ENCODE data around the gene CHCHD4. TPM values are rescaled to one million over a fixed set of nuclear protein-coding genes. Genes with fewer than 3 reads are reported as not detected.

Gene CHCHD4
- polyA plus RNA-seq, 1 of the 3 experiments (the other 2 are of a cell fraction): 15.4 TPM

- DNase-seq: no peak
- peak overlapping the region in 1 of 2 experiments; percentile 98; a peak in 3 of 4 replicates for H3K27ac ChIP-seq (ENCODE audit: low read depth in 2 of 2, low read length in 1 of 2)
- TF ChIP-seq RFX5 (IDR thresholded peaks at IDR 0.05; ENCODE audit: low read length) (no peak), POLR2AphosphoS5 (IDR thresholded peaks at IDR 0.05; ENCODE audit: low read depth, low read length) (no peak), TEAD4 (IDR thresholded peaks at IDR 0.05; ENCODE audit: borderline replicate concordance, insufficient read depth) (no peak), MAX (IDR thresholded peaks at IDR 0.05; ENCODE audit: low read depth) (no peak), RCOR1 (IDR thresholded peaks at IDR 0.05; ENCODE audit: low read length) (no peak), TCF12 (IDR thresholded peaks at IDR 0.05) (no peak), EZH2phosphoT487 (IDR thresholded peaks at IDR 0.05; ENCODE audit: borderline replicate concordance, low read depth) (no peak), JUND (IDR thresholded peaks at IDR 0.05) (no peak)
- CTCF ChIA-PET: no interaction called here
- H2AFZ ChIP-seq (ENCODE audit: low read depth): no peak overlapping the region
- peak overlapping the region; percentile 53; the same call in 1 of the 2 replicates for H3K9ac ChIP-seq
- H3F3A ChIP-seq (replicated peaks; ENCODE audit: insufficient read depth): peaks cover 47% of the 10 kb centered on the region
- WGBS (ENCODE audit: low lambda C conversion rate): 79% methylated on average over 2 of the region's 2 CpGs
- no peaks in the 10 kb centered on the region for H3K9me3 ChIP-seq
- H3K4me3 ChIP-seq (ENCODE audit: low read depth in 2 of 2, low read length in 1 of 2): no peak overlapping the region
- peaks cover 61% of the 10 kb centered on the region for H3K79me2 ChIP-seq (ENCODE audit: insufficient read depth)
- H3K9me2 ChIP-seq: no peaks in the 10 kb centered on the region
- no peaks in the 10 kb centered on the region for H3K27me3 ChIP-seq (ENCODE audit: insufficient read depth)
- H3K4me2 ChIP-seq: no peak overlapping the region; the same call in 1 of the 2 replicates
- peaks cover 71 to 85% of the 10 kb centered on the region in 2 experiments for H3K36me3 ChIP-seq (replicated peaks in 1 of 2; ENCODE audit: control insufficient read depth in 1 of 2, insufficient read depth in 2 of 2, low read length in 1 of 2)
- peaks cover 19 to 41% of the 10 kb centered on the region in 2 experiments for H3K4me1 ChIP-seq (ENCODE audit: control insufficient read depth in 1 of 2, insufficient read depth in 2 of 2, low read depth in 1 of 2, low read length in 1 of 2)
- POLR2A ChIA-PET: no interaction called here
- no peaks in the 10 kb centered on the region; the same call in 1 of the 2 replicates for H4K20me1 ChIP-seq (ENCODE audit: insufficient read depth)
Observed at GRCh38 chr3:14169435-14169834, 44.8 kb upstream of the CHCHD4 start.

- Histone ChIP-seq H3K9me2 (no peaks in the 10 kb centered on the region), H3K9me3 (no peaks in the 10 kb centered on the region), H3K9ac (no peak overlapping the region), H3K27ac (ENCODE audit: low read depth in 2 of 2, low read length in 1 of 2) (no peak overlapping the region), H3K36me3 (replicated peaks in 1 of 2; ENCODE audit: control insufficient read depth in 1 of 2, insufficient read depth in 2 of 2, low read length in 1 of 2) (peaks cover 81 to 92% of the 10 kb centered on the region in 2 experiments), H2AFZ (ENCODE audit: low read depth) (no peak overlapping the region), H3K4me3 (ENCODE audit: low read depth in 2 of 2, low read length in 1 of 2) (no peak overlapping the region), H4K20me1 (ENCODE audit: insufficient read depth) (no peaks in the 10 kb centered on the region), H3K4me2 (no peak overlapping the region), H3F3A (replicated peaks; ENCODE audit: insufficient read depth) (peaks cover 32% of the 10 kb centered on the region), H3K79me2 (ENCODE audit: insufficient read depth) (peaks cover 54% of the 10 kb centered on the region), H3K4me1 (ENCODE audit: control insufficient read depth in 1 of 2, insufficient read depth in 2 of 2, low read depth in 1 of 2, low read length in 1 of 2) (peaks cover 16 to 27% of the 10 kb centered on the region in 2 experiments), H3K27me3 (ENCODE audit: insufficient read depth) (no peaks in the 10 kb centered on the region)
- 84% methylated on average over 9 of the region's 9 CpGs for WGBS (ENCODE audit: low lambda C conversion rate)
- CTCF ChIA-PET: interaction anchor here (0.6 to 1.6 kb wide), 5 partner anchors 9 to 36 kb away, joined by 3 to 5 read pairs (median 3); partner anchors contain the start of genes LSM3 and XPC
- TF ChIP-seq RXRA (IDR thresholded peaks at IDR 0.05; ENCODE audit: borderline replicate concordance, low read depth) (no peak), YY1 (IDR thresholded peaks at IDR 0.05; ENCODE audit: low read depth) (no peak), RCOR1 (IDR thresholded peaks at IDR 0.05; ENCODE audit: low read length) (no peak), ZBTB33 (IDR thresholded peaks at IDR 0.05; ENCODE audit: borderline replicate concordance, low read depth) (no peak), MEF2A (IDR thresholded peaks at IDR 0.05; ENCODE audit: borderline replicate concordance, low read depth) (no peak), CHD2 (IDR thresholded peaks at IDR 0.05; ENCODE audit: low read length, partially characterized antibody) (no peak)
- DNase-seq: no peak
- POLR2A ChIA-PET: interaction anchor here (1.1 kb wide), 2 partner anchors 9 to 12 kb away, joined by 3 read pairs; partner anchors contain the start of genes LSM3 and XPC
Observed at GRCh38 chr3:14166877-14167603, 42.4 kb upstream of the CHCHD4 start.
